Neutrophil (primary cell): Measurements from ENCODE around the gene CBX3.
A peak's percentile ranks its signal among the peaks of the same experiment; 100 is the strongest.

Source experiments
- H3K27ac ChIP-seq: fragments of 200-600 bp; sonication (generic); 2 replicates; pipeline ENCODE4 v1.5.1; 2016; ENCODE audit warnings: mild to moderate bottlenecking, moderate library complexity
- H3K27me3 ChIP-seq: fragments of 200-600 bp; sonication (generic); 2 replicates; pipeline ENCODE4 v1.6.0; 2016; ENCODE audit warnings: mild to moderate bottlenecking
- H3K36me3 ChIP-seq: fragments of 200-600 bp; sonication (generic); 2 replicates; pipeline ENCODE4 v1.5.1; 2017
- H3K4me1 ChIP-seq, 2 experiments: fragments of 200-600 bp in 1 of 2; sonication (generic) in 1 of 2; 1 replicate in 1 of 2; 2 replicates in 1 of 2; pipeline versions ENCODE4 v1.5.1 to v1.6.1; 2013 to 2016; ENCODE audit warnings: low read depth in 1 of 2, low read length in 1 of 2, mild to moderate bottlenecking in 1 of 2, moderate library complexity in 1 of 2; ENCODE audit not compliant: control insufficient read depth in 1 of 2, insufficient read depth in 1 of 2
- H3K4me3 ChIP-seq, 2 experiments: fragments of 200-600 bp in 1 of 2; sonication (generic) in 1 of 2; 1 replicate in 1 of 2; 2 replicates in 1 of 2; pipeline ENCODE4 v1.5.1; 2013 to 2016; ENCODE audit warnings: low read depth in 1 of 2, low read length in 1 of 2, mild to moderate bottlenecking in 1 of 2, moderate library complexity in 1 of 2
- H3K9me3 ChIP-seq: fragments of 200-600 bp; sonication (generic); 2 replicates; pipeline ENCODE4 v1.5.1; 2016
- CTCF ChIP-seq: fragments of 200-600 bp; sonication (generic); IDR thresholded peaks from 2 replicates; pipeline ENCODE4 v1.5.1; 2016; ENCODE audit warnings: antibody characterized with exemption

CBX3 gene

GRCh38 chr7:26189697-26190096 is 11.8 kb upstream of the CBX3 start:
- TF ChIP-seq CTCF = no peak
- Histone ChIP-seq H3K4me1 (peaks cover 5 to 10% of the 10 kb centered on the region in 2 experiments), H3K36me3 (peaks cover 90% of the 10 kb centered on the region), H3K27ac (peak overlapping the region; percentile 24), H3K4me3 (no peak overlapping the region), H3K9me3 (no peaks in the 10 kb centered on the region), H3K27me3 (no peaks in the 10 kb centered on the region)

GRCh38 chr7:26190417-26190869 is 11.1 kb upstream of the CBX3 start:
- TF ChIP-seq CTCF = no peak
- Histone ChIP-seq H3K4me1 (peaks cover 5 to 11% of the 10 kb centered on the region in 2 experiments), H3K4me3 (no peak overlapping the region), H3K9me3 (no peaks in the 10 kb centered on the region), H3K27me3 (no peaks in the 10 kb centered on the region), H3K36me3 (peaks cover 92% of the 10 kb centered on the region), H3K27ac (peak overlapping the region; percentile 24)

DNA sequence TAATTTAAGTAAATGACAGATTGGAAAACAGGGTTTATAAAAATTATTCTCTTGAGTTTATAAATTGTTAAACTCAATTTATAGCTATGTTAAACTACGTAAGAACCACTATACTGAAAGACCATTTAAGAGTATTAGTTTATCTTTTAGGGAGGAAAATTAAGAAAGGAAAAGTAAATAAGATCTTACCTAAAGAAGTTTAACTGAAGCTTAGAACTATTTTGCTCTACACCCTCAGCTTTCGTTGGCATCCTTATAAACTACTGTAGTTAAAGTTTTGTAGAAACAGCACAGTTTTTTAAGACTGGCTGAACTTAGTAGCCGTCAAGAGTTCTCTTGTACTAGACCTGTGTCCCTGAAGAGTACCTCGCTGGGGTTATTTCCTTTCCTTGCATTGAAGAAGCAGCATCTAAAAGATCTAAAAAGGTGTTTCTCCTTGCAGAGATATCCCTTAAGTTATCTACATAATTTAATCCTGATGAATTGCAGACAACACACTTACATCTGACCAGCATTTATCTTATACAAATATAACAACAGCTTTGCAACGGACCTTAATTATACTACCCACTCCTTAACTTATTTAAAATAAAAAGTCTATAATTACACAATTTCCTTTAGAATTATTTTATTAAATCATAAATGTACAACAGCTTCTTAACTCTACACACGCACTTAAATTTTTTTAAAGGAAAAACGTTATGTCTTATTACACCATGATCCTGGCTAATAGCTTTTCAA is 10.1 kb upstream of the CBX3 start:
- Histone ChIP-seq H3K27me3 (no peaks in the 10 kb centered on the region), H3K4me3 (no peak overlapping the region)
- TF ChIP-seq CTCF = no peak

GRCh38 chr7:26191974-26192479 is 9.5 kb upstream of the CBX3 start:
- no peak for TF ChIP-seq CTCF
- Histone ChIP-seq H3K27me3 (no peaks in the 10 kb centered on the region), H3K9me3 (no peaks in the 10 kb centered on the region), H3K36me3 (peaks cover 100% of the 10 kb centered on the region), H3K4me3 (no peak overlapping the region), H3K27ac (no peak overlapping the region), H3K4me1 (peaks cover 20 to 27% of the 10 kb centered on the region in 2 experiments)

More for the DNA sequence above, 10.1 kb upstream of the CBX3 start:
- H3K27ac ChIP-seq = no peak overlapping the region
- peaks cover 98% of the 10 kb centered on the region for H3K36me3 ChIP-seq
- no peaks in the 10 kb centered on the region for H3K9me3 ChIP-seq
- peaks cover 14 to 21% of the 10 kb centered on the region in 2 experiments for H3K4me1 ChIP-seq

- H3K9me3 ChIP-seq = no peaks in the 10 kb centered on the region
- H3K36me3 ChIP-seq = peaks cover 98% of the 10 kb centered on the region
- H3K27ac ChIP-seq = peak overlapping the region; percentile 18
- no peak for TF ChIP-seq CTCF
- peaks cover 25 to 33% of the 10 kb centered on the region in 2 experiments for H3K4me1 ChIP-seq
- H3K4me3 ChIP-seq = no peak overlapping the region
- H3K27me3 ChIP-seq = no peaks in the 10 kb centered on the region
Measured at GRCh38 chr7:26192485-26193087, 9.0 kb upstream of the CBX3 start.
